GM18951 (cell line): ENCODE results near the gene ZNF229.
"Not testable (repeated sequence)": the region's sequence is repeated elsewhere in the genome, so short reads cannot be mapped to it uniquely, and the experiment has no call there.

Experiments
- POLR2A ChIP-seq: IDR thresholded peaks from 4 replicates; pipeline ENCODE4 v1.6.1; 2011; ENCODE audit warnings: mild to moderate bottlenecking; ENCODE audit not compliant: insufficient read length, insufficient read depth; ENCODE audit errors: extremely low read depth
- in situ Hi-C: fragments of 300-500 bp; cut with MboI; formaldehyde crosslinking; loops from one replicate; pipeline ENCODE4 v1.12.0; 2022; ENCODE audit warnings: low sequenced_read_pairs, mixed read lengths, inconsistent platforms; ENCODE audit not compliant: unreplicated experiment

ZNF229 gene

GRCh38 chr19:44447916-44448674 lies at the start of gene ZNF229:
Gene ZNF229 (minus strand): TSS chr19:44448472. CDS start chr19:44442847, 5,625 bp downstream.
- TF ChIP-seq POLR2A: no peak
- in situ Hi-C loops: no loop called here

- TF ChIP-seq POLR2A: no peak
- in situ Hi-C loops: no loop called here
Observed at GRCh38 chr19:44496711-44497110, 48.4 kb upstream of the ZNF229 start.

- TF ChIP-seq POLR2A: no peak
- in situ Hi-C loops: no loop called here
Observed at GRCh38 chr19:44476559-44477408, 28.5 kb upstream of the ZNF229 start.

- in situ Hi-C loops: not testable (repeated sequence)
Observed at GRCh38 chr19:44468730-44469129, 20.5 kb upstream of the ZNF229 start.

- in situ Hi-C loops: not testable (repeated sequence)
Observed at GRCh38 chr19:44462600-44463286, 14.5 kb upstream of the ZNF229 start.

- in situ Hi-C loops: not testable (repeated sequence)
Observed at GRCh38 chr19:44456016-44456415, 7.7 kb upstream of the ZNF229 start.

GRCh38 chr19:44455100-44455499 lies 6.8 kb upstream of the ZNF229 start:
- no peak for TF ChIP-seq POLR2A
- in situ Hi-C loops: no loop called here

GRCh38 chr19:44452367-44452766 lies 4.1 kb upstream of the ZNF229 start:
- no peak for TF ChIP-seq POLR2A
- in situ Hi-C loops: no loop called here

GRCh38 chr19:44451687-44452086 lies 3.4 kb upstream of the ZNF229 start:
- no peak for TF ChIP-seq POLR2A
- in situ Hi-C loops: no loop called here

- in situ Hi-C loops: no loop called here
- TF ChIP-seq POLR2A: no peak
Observed at GRCh38 chr19:44438441-44438840, 9.8 kb downstream of the ZNF229 start.

GRCh38 chr19:44435441-44435840 lies 12.8 kb downstream of the ZNF229 start:
- TF ChIP-seq POLR2A: no peak
- in situ Hi-C loops: no loop called here

- in situ Hi-C loops: no loop called here
- no peak for TF ChIP-seq POLR2A
Observed at GRCh38 chr19:44430956-44431355, 17.3 kb downstream of the ZNF229 start.

- in situ Hi-C loops: not testable (repeated sequence)
Observed at GRCh38 chr19:44415553-44415952, 32.7 kb downstream of the ZNF229 start.
